Measurements from ENCODE around the gene IL36A.

IL36A gene

DNA sequence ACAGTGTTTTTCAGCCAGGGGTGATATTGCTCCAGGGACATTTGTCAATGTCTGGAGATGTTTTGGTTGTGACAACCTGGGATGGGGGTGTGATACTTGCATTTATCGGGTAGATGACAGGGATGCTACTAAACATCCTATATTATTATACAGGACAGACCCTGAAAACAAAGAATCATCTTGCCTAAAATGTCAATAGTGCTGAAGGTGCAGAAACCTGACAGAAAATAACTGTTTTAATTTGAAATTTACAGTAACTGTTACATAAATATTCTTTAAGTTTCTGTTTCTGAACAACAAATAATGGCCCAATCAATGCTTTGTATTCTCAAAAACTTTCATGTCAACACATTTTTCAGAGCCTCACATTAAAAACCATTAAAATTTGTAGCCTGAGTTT, 2.0 kb downstream of the IL36A start:
- no peak for DNase-seq (ENCODE audit: low spot score)

- no peak for DNase-seq (ENCODE audit: low spot score)
Observed at GRCh38 chr2:113009622-113010021, 4.4 kb downstream of the IL36A start.

- DNase-seq (ENCODE audit: low spot score), result no peak
Observed at GRCh38 chr2:113010088-113010487, 4.8 kb downstream of the IL36A start.

GRCh38 chr2:113011108-113011507, 5.8 kb downstream of the IL36A start:
- DNase-seq (ENCODE audit: low spot score), result no peak

- DNase-seq (ENCODE audit: low spot score), result no peak
Observed at GRCh38 chr2:113012436-113013335, 7.4 kb downstream of the IL36A start.

DNA sequence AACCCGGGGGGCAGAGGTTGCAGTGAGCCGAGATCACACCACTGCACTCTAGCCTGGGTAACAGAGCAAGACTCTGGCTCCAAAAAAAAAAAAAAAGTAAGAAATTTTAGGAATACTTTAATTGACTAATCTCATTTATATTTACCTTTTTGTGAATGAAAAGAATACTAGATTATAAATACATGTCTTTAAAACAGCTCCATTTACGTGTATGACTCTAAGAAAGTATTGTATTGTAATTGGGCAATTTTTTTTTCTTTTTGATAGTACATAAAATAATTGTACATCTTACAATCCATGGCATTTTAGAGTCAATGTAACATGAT, 8.0 kb downstream of the IL36A start:
- no peak for DNase-seq (ENCODE audit: low spot score)

DNA sequence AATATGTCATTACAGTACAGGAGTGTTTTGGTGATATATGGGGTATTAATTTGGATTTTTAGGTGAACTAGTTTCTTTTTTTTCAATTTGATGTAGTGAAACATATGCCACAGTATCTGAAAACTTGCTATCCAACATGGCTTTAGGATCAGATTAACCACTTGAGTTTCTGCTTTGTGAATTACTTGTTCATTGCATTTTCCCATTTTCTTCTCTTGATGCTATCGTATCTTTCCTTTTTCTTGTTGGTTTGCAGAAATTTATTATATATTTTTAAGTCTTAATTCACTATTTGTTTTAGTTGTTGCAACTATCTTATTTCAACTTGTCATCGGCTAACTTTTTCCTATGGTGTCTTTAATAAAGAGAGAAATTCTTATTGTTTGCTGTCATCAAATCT, 8.8 kb downstream of the IL36A start:
- DNase-seq (ENCODE audit: low spot score), result no peak

- no peak for DNase-seq (ENCODE audit: low spot score)
Observed at GRCh38 chr2:113015042-113015441, 9.8 kb downstream of the IL36A start.

- DNase-seq (ENCODE audit: low spot score), result no peak
Observed at GRCh38 chr2:113015655-113016054, 10.4 kb downstream of the IL36A start.

DNA sequence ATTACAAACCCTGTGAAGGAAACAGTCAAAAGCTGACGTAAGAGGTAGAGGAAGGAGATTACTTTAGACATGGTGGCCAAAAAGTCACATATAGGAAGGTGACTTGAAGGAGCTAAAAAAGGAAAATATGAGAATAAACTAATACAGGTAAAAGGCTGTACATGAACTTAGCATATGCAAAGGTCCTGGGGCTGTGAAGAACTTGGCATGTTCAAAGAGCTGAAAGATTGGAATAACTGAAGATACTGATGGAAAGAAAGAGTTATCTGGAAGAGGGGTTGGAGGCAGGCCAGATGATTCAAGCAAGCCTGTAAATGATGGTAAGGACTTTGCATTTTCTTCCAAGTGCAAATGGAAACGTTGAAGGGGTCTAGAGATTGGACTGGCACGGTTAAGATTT, 13.2 kb downstream of the IL36A start:
- no peak for DNase-seq (ENCODE audit: low spot score)

GRCh38 chr2:113021312-113021711, 16.1 kb downstream of the IL36A start:
- no peak for DNase-seq (ENCODE audit: low spot score)

GRCh38 chr2:113024764-113025163, 19.5 kb downstream of the IL36A start:
- DNase-seq (ENCODE audit: low spot score), result no peak

- DNase-seq (ENCODE audit: low spot score), result no peak
Observed at GRCh38 chr2:113025737-113026136, 20.5 kb downstream of the IL36A start.

GRCh38 chr2:113027691-113028090, 22.4 kb downstream of the IL36A start:
- no peak for DNase-seq (ENCODE audit: low spot score)

- DNase-seq (ENCODE audit: low spot score), result no peak
Observed at GRCh38 chr2:113028112-113028511, 22.9 kb downstream of the IL36A start.

DNA sequence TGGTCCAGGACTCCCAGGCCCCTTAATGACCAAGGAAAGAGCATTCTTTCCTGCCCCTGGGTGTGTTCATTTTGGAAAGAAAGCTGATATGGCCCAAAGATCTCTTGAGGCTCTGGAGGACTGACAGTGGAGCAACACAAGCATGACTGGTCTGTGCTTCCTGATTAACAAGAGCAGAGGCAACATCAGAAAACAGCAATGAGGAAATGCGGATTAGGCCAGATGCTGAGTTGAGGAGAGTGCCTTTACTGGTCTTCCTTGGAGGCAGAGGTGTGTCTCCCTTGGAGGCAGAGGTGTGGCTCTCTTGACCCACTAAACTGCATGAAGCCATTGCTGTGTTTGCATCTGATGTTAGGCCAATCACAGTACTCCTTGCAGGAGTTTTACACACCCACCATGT, 27.5 kb downstream of the IL36A start:
- DNase-seq (ENCODE audit: low spot score), result no peak

- DNase-seq (ENCODE audit: low spot score), result no peak
Observed at GRCh38 chr2:113034016-113034415, 28.8 kb downstream of the IL36A start.

GRCh38 chr2:113036763-113037162, 31.5 kb downstream of the IL36A start:
- no peak for DNase-seq (ENCODE audit: low spot score)

DNA sequence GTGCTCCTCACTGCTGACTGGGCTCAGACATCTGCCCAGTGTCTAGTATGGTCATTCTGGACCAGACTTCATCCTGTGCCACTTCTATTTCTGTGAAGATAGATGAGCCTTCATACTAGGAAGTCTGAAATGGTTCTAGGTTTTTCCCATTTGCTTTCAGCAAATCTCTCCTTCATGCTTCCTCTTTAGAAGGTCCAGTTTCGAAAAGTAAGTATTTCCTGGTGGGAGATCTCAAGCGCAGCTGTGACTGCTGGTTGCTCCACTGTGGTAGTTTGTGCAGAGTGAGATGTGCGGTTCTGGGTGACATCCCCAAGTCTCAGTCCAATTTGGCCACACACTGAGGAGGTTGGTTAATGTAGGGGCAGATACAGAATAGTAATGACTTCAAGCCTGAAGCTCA, 33.0 kb downstream of the IL36A start:
- no peak for DNase-seq (ENCODE audit: low spot score)

DNA sequence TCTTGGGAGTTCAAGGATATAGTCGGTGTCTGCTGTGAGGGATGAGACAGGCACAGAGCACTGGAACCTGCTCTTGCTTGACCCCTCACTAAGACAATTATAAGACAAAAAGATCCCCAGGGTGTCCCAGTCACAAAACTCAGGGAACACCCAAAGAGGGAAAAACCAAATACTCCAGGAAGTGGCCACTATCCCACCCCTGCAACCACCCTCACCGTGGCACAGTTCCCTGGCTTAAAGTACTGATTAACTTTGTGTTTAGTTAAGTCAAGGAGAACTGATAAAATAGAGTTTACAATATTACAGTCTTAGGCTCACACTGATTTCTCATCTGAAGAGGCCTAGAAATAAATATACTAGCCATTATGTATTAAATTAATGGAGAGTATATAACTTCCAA, 33.9 kb downstream of the IL36A start:
- no peak for DNase-seq (ENCODE audit: low spot score)

DNA sequence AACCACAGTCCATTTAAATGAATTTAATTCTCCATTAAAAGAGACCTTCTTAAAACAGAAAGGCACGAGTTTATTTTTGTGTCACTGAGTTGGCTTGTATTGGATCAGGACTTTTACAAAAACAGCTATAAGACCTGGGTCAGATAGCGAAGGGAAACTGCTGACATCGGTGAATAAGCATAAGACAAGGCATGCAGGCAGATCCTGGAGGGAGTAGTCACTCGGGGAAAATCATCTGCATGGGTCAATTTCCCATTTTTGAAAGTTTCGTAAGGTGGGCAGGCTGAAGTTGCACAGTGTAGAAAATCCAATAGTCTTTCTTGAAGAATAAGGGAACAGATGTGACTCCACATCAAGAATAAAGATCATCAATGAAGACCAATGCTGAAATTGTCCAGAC, 34.5 kb downstream of the IL36A start:
- DNase-seq (ENCODE audit: low spot score), result no peak

- peak; percentile 6 for DNase-seq (ENCODE audit: low spot score)
Observed at GRCh38 chr2:113041871-113042270, 36.6 kb downstream of the IL36A start.

GRCh38 chr2:113046465-113046864, 41.2 kb downstream of the IL36A start:
- no peak for DNase-seq (ENCODE audit: low spot score)

All from NAMALWA (cell line).